SK-N-MC (cell line): ENCODE data around the gene CELF2.

ENCODE experiments used
- EZH2 ChIP-seq: fragments of 200-600 bp; sonication (generic); IDR thresholded peaks from one replicate; pipeline ENCODE4 v1.6.1; 2017; ENCODE audit warnings: antibody characterized with exemption
- FOXP2 ChIP-seq: optimal IDR thresholded peaks from 2 replicates; pipeline ENCODE3; 2011; ENCODE audit warnings: mild to moderate bottlenecking, moderate library complexity; ENCODE audit not compliant: insufficient read depth; ENCODE audit errors: extremely low read length, control extremely low read depth
- POLR2AphosphoS5 ChIP-seq: IDR thresholded peaks from 2 replicates; pipeline ENCODE4 v1.6.1; 2012; ENCODE audit warnings: mild to moderate bottlenecking, low read depth, low read length, borderline replicate concordance

- TF ChIP-seq EZH2: no peak
- TF ChIP-seq POLR2AphosphoS5: no peak
- no peak for TF ChIP-seq FOXP2
Observed at GRCh38 chr10:11288302-11288701, 270.6 kb downstream of the CELF2 start.
